Adrenal gland (tissue), 5 donors: ENCODE data around the gene CD46.

Experiments
- CTCF ChIP-seq, 6 experiments: fragments of 450-650 bp in 4 of 6; fragments of 200-600 bp in 2 of 6; sonication (generic) in 1 of 6; IDR thresholded peaks; 1 replicate in 5 of 6; 2 replicates in 1 of 6; pipeline versions ENCODE4 v1.5.1 to v1.8.0; 2016 to 2021; ENCODE audit warnings: antibody characterized with exemption in 6 of 6, mild to moderate bottlenecking in 2 of 6, moderate library complexity in 1 of 6
- POLR2A ChIP-seq, 2 donors: fragments of 450-650 bp; IDR thresholded peaks; one replicate each; pipeline ENCODE4 v1.6.1; 2017; ENCODE audit warnings: antibody characterized with exemption in 2 of 2, mild to moderate bottlenecking in 2 of 2, moderate library complexity in 1 of 2
- donor health status: DM: no; HTN: no; CAD: no.

- TF ChIP-seq CTCF (IDR thresholded peaks at IDR 0.05) (no peak), POLR2A (IDR thresholded peaks at IDR 0.05) (no peak)
These were observed 7.8 kb upstream of the CD46 start for GRCh38 chr1:207744000-207744534.
